SU-DHL-6 (cell line): ENCODE results near the gene PPARG.

Experiments
- H2AFZ ChIP-seq: fragments of 200-600 bp; sonication (generic); 2 replicates; pipeline ENCODE4 v1.6.1; 2014; ENCODE audit warnings: low read depth, mild to moderate bottlenecking, moderate library complexity, mixed read lengths, antibody characterized with exemption, low read length; ENCODE audit not compliant: severe bottlenecking
- H3F3A ChIP-seq: fragments of 200-600 bp; shearing (Covaris generic); 2 replicates; pipeline ENCODE4 v1.6.0; 2016; ENCODE audit warnings: antibody characterized with exemption, mild to moderate bottlenecking; ENCODE audit not compliant: insufficient read depth
- H3K27ac ChIP-seq: fragments of 200-600 bp; sonication (generic); 2 replicates; pipeline ENCODE4 v1.5.1; 2016; ENCODE audit warnings: low read depth, mild to moderate bottlenecking, low read length, moderate library complexity, mixed read lengths
- H3K27me3 ChIP-seq: fragments of 200-600 bp; sonication (generic), shearing (Covaris generic); 2 replicates; pipeline ENCODE4 v1.6.0; 2014; ENCODE audit warnings: mild to moderate bottlenecking, low read length
- H3K36me3 ChIP-seq: fragments of 200-600 bp; sonication (generic); 2 replicates; pipeline ENCODE4 v1.6.1; 2014; ENCODE audit warnings: mild to moderate bottlenecking, low read length, mixed read lengths
- H3K4me2 ChIP-seq: fragments of 300-600, 200-600 bp; shearing (Covaris generic), sonication (generic); 2 replicates; pipeline ENCODE4 v1.6.0; 2014; ENCODE audit warnings: low read length, low read depth, mild to moderate bottlenecking; ENCODE audit not compliant: poor library complexity, severe bottlenecking
- H3K4me3 ChIP-seq: fragments of 200-600 bp; sonication (generic); 2 replicates; pipeline ENCODE4 v1.5.1; 2014; ENCODE audit warnings: antibody characterized with exemption, low read length, mild to moderate bottlenecking, mixed read lengths; ENCODE audit not compliant: insufficient read depth, poor library complexity, severe bottlenecking
- H3K79me2 ChIP-seq: fragments of 200-600 bp; sonication (generic); 2 replicates; pipeline ENCODE4 v1.6.1; 2014; ENCODE audit warnings: mild to moderate bottlenecking, low read length, moderate library complexity; ENCODE audit not compliant: insufficient read depth
- H3K9ac ChIP-seq: fragments of 200-600 bp; sonication (generic); 2 replicates; pipeline ENCODE4 v1.7.0; 2014; ENCODE audit warnings: mild to moderate bottlenecking, low read length
- H3K9me2 ChIP-seq: fragments of 200-600 bp; sonication (generic); replicated peaks from 2 replicates; pipeline ENCODE4 v1.6.1; 2014; ENCODE audit warnings: low read length; ENCODE audit not compliant: insufficient read depth
- H3K9me3 ChIP-seq: fragments of 200-600 bp; sonication (generic); 2 replicates; pipeline ENCODE4 v1.6.1; 2014; ENCODE audit warnings: low read length, mixed read lengths; ENCODE audit not compliant: insufficient read depth
- H4K20me1 ChIP-seq: fragments of 200-600 bp; sonication (generic); 2 replicates; pipeline ENCODE4 v1.6.1; 2014; ENCODE audit warnings: low read depth, mild to moderate bottlenecking, antibody characterized with exemption, low read length, moderate library complexity, mixed read lengths
- CTCF ChIP-seq: fragments of 200-600 bp; sonication (generic); IDR thresholded peaks from one replicate; pipeline ENCODE4 v1.5.1; 2017; ENCODE audit warnings: antibody characterized with exemption, mild to moderate bottlenecking, low read length, moderate library complexity; ENCODE audit not compliant: insufficient read depth, poor library complexity, severe bottlenecking
- EZH2phosphoT487 ChIP-seq: fragments of 200-600 bp; sonication (generic), shearing (Covaris generic); conservative IDR thresholded peaks from 2 replicates; pipeline ENCODE4 v1.6.1; 2018; ENCODE audit warnings: mild to moderate bottlenecking, antibody characterized with exemption, low read length, moderate library complexity, mixed read lengths

The PPARG gene

GRCh38 chr3:12349895-12350811 lies 61.3 kb downstream of the PPARG start:
- Histone ChIP-seq H3K27me3 (no peaks in the 10 kb centered on the region), H3K27ac (no peak overlapping the region), H2AFZ (no peak overlapping the region), H4K20me1 (no peaks in the 10 kb centered on the region), H3K9me3 (no peaks in the 10 kb centered on the region), H3F3A (no peaks in the 10 kb centered on the region), H3K4me2 (no peak overlapping the region), H3K9ac (no peak overlapping the region), H3K36me3 (no peaks in the 10 kb centered on the region), H3K79me2 (no peaks in the 10 kb centered on the region), H3K4me3 (no peak overlapping the region), H3K9me2 (no peaks in the 10 kb centered on the region)
- TF ChIP-seq CTCF (no peak), EZH2phosphoT487 (no peak)

GRCh38 chr3:12351145-12351544 lies 62.3 kb downstream of the PPARG start:
- Histone ChIP-seq H2AFZ (no peak overlapping the region), H3K4me3 (no peak overlapping the region), H4K20me1 (no peaks in the 10 kb centered on the region), H3K4me2 (no peak overlapping the region), H3K79me2 (no peaks in the 10 kb centered on the region), H3K36me3 (no peaks in the 10 kb centered on the region), H3K27ac (no peak overlapping the region), H3K9me2 (no peaks in the 10 kb centered on the region), H3K9ac (no peak overlapping the region), H3F3A (no peaks in the 10 kb centered on the region), H3K9me3 (no peaks in the 10 kb centered on the region), H3K27me3 (no peaks in the 10 kb centered on the region)
- TF ChIP-seq EZH2phosphoT487 (no peak), CTCF (no peak)

GRCh38 chr3:12352253-12352652 lies 63.4 kb downstream of the PPARG start:
- Histone ChIP-seq H2AFZ (no peak overlapping the region), H3K27ac (no peak overlapping the region), H3K4me2 (no peak overlapping the region), H3K4me3 (no peak overlapping the region), H3K9me2 (no peaks in the 10 kb centered on the region), H3K9me3 (no peaks in the 10 kb centered on the region), H3F3A (no peaks in the 10 kb centered on the region), H4K20me1 (no peaks in the 10 kb centered on the region), H3K36me3 (no peaks in the 10 kb centered on the region), H3K79me2 (no peaks in the 10 kb centered on the region), H3K27me3 (no peaks in the 10 kb centered on the region), H3K9ac (no peak overlapping the region)
- TF ChIP-seq CTCF (no peak), EZH2phosphoT487 (no peak)
